Left renal cortex interstitium (tissue), 4 donors: Measurements from ENCODE around the gene ADAMTS17. TPM values are rescaled to one million over a fixed set of nuclear protein-coding genes. Genes with fewer than 3 reads are reported as not detected.

Experiments used
- DNase-seq, 4 donors: peaks; one replicate each; pipeline ENCODE4 v3.0.0-alpha.2; 2013; ENCODE audit warnings: low read depth in 4 of 4, low spot score in 2 of 4, missing footprints in 1 of 4
- polyA plus RNA-seq, 4 donors: library from polyadenylated mRNA; unstranded; fragments of 120-200 nt; gene quantifications; one replicate each; pipeline ENCODE4 v1.2.1, GENCODE V29; 2013; ENCODE audit not compliant: insufficient read length in 4 of 4

The ADAMTS17 gene
- polyA plus RNA-seq, 4 donors, result 2.0 to 2.7 (median 2.4) TPM

DNA sequence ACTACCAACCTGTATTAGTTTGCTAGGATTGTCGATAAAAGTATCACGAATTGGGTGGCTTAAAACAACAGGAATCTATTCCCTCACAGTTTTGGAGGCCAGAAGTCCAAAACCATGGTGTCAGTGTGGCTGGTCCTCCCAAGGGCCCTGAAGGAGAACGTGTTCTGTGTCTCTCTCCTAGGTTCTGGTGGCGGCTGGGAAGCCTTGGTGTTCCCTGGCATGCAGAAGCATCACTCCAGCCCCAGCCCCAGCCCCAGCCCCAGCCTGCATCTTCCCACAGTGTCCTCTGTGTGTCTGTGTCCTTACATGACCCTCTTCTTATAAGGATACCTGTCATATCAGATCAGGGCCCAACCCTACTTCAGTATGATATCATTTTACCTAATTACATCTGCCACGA is 336.1 kb downstream of the ADAMTS17 start:
- no peak for DNase-seq

DNA sequence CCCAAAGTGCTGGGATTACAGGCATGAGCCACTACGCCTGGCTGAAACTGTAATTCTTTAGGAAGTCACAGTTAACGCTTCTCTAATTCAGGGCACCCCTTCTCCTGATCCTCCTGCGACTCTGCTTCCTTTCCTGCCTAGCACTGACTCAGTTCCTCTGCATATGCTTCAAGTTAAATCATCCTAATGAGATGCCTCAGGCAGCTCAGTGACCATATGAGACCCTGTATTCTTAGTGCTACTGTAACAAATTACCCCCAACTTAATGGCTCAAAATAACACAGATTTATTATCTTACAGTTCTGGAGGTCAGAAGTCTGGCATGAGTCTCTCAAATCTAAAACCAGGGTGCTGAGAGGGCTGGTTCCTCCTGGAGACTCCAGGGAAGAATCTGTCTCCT is 336.8 kb downstream of the ADAMTS17 start:
- no peak for DNase-seq

DNA sequence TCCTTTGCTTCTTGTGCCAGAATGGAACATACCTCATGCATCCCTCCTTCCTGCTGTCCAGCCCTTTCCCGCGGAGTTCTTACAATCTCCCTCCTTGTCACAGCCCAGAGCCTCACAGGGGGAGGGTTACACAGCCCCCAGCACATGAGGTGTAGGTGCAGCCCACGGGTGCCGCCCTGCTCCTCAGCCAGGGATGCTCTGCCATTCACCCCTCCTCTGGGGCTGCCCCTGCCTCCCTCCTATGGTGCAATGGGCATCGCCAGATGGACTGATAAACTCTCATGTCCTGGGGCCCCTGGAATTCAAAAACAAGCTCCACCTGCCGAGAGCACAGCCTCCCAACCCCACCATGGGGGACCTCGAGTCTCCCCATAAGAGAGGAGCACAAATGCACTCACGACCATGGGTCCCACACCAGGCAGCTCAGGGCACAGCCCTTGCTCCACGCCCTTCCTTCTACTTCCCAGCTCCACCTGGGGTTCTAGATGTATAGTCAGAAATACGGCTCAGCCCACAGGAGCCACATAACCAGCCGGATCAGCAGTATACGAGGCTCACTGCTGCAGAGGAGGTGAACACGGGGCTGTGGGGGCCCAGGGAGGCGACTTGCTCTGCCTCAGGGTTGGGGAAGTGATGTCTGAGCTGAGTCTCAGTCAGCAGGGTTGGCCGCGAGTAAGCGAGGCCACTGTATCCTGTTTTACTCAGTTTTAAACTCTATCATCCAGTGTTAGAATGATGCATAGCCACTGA is 338.8 kb downstream of the ADAMTS17 start:
- no peak for DNase-seq

DNA sequence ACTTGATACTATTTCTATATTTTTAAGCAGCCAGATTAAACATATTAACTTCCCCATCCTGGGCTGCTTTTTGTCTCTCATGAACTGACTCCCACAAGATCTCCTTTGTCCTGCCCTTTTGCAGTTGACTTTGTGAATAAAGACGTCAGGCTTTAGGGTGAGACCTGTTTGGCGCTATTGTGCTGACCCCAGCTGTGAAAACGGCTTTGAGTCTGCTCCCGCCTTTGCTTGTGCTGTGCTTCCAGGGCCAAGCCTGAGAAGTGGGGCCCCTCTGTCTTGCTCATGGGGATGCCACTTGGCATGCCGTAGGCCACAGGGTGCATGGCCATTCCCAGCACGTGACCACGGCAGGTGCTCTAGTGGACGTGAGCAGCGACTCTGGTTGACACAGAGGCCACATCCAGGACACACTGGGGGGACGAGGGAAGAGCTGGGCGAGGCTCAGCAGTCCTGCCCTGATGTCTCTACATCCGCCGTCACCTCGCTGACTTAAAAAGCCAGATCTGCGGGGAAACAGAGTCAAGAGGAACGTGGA is 339.6 kb downstream of the ADAMTS17 start:
- DNase-seq, result no peak

DNA sequence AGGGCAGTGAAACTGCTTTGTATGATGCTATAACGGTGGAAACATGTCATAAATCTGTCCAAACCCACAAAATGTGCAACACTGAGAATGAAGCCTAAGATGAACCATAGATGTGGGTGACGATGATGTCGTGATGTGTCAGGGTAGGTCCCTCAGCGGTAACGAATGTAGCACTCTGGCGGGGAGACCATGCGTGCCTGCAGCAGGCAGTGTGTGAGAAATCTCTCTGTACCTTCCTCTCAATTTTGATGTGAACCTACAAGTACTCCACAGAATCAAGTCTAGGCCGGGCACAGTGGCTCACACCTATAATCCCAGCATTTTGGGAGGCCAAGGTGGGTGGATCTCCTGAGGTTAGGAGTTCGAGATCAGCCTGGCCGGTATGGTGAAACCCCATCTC is 340.4 kb downstream of the ADAMTS17 start:
- no peak for DNase-seq

DNA sequence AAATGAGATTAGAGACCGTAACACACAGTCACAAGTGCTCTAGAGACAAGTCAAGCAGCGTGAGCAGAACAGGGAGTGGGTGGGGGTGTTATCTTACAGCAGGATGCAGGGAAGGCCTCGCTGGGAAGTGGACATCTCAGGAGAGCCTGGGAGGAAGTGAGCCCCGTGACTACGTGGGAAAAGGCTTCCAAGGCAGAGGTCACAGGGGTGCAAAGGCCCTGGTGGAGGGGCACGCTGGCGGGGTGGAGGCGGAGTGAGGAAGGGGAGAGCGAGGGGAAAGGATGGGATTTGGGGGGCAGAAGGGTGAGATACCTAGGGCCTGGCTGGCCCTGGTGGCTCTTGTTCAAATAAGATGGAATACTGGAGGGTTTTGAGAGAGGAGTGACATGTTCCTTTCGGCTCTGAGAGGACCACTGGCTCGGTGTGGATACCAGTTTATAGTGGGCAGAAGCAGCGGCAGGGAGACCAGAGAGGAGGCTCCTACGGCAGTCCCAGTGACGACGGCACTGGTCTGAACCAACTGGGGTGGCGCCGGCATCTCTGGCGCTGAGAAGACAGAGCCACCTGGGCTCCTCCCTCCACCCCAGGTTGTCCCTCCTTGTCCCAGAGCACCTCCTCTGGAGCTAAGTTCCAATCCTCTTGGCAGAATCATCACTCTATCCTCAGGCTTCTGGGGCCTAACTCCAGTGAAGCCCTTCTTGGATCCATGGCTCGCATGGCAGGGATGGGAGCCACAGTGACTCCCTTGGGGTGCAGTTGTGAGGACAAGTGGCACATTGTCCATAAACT is 342.3 kb downstream of the ADAMTS17 start:
- no peak for DNase-seq

DNA sequence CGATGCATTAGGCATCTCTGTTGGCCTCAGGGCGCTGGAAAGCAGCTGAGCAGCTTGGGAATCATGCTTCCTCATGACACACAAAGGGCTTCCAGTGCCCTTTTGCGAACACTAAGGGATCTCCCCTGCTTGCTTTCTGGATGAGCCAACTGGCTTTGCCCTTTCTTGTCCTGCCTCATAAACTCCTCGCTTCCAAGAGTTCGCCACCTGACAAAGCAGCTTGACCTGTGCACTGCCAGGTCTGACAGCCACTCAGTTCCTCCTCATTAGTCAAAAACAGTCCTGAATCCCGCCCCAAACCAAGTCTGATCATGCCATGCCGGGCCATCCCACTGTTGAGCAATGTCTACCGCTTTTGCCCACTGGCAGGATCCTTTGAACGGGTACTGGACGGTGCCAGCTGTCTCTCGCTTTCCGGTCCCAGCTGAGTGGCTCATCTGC is 343.1 kb downstream of the ADAMTS17 start:
- DNase-seq, result no peak

DNA sequence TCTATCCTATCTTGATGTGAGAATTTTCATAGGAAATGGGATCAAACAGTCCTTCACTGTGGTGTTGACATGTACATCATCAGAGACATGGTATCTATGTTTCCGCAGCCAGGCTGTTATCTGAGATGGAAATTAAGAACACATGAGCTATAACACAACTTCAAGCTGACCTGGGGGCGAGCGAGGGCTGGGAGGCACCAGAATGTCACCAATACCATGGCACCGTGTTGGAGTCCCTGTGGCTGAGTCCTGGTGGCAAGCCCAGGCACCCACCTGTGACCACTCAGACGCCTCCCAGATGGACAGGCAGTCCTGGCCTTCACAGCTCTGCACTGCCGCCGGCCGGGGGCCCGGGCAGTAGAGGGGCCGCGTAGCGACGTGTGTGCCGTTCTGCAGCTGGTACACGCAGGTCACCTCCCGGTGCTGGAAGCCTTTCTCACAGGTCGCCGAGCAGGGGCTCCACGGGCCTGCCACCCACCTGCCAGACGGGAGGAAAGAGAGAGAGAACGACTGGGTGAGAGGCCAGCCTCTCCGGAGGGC is 344.6 kb downstream of the ADAMTS17 start:
- DNase-seq, result no peak

DNA sequence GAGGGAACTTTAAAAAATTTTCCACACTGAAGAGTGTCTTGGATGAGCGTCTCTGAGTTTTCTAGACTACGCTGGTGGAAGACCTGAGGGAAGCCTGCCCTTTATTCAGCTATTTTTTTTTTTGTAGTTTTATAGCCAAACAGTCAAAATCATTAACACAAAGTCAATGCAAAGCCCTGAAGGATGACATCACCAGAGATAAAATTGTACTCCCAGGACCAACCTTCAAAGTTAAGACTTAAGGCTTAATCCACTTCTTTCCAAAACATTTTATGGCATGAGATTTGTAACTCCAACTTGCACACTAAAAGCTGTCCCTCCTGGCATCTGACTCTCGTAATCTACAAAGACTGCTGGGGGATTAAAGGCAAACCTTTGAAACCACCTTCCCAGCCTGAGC is 345.1 kb downstream of the ADAMTS17 start:
- DNase-seq, result no peak

DNA sequence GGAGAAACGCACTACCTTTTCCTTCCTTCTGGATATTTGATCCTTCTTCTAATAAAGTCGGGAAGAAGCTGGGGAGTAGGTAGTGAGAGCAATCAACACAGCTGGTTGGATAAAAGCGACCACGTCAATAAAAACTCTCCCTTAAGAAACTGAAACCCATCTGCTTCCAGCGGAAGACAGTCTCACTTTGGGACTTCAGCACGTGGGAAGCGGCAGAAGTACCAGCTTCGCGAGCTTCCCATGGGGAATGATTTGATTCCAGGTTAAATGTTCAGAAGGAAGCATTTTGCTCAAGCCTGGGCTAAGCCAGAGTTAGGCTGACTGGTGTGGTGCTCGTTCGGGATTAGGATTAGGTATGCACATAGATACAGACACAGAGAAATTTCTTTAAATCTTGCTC is 346.2 kb downstream of the ADAMTS17 start:
- no peak for DNase-seq

DNA sequence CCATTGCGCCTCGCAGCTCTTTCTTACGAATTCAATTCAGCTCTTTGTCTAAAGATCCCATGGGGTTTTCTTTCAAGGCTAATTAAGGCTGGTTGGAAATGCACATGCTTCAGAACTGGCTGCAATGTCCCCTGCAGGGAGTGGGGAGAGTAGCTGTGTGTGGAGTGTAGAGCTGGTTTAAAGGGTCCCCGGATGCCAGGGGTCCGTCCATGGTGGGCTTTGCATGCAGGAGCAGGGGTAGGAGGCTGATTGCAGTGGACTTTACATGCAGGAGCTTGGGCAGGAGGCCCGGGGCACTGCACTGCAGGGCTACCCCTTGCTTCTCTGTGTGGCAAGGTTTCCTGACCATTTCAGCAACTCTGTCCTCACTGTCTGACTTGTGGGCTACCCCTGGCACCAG is 346.9 kb downstream of the ADAMTS17 start:
- no peak for DNase-seq

DNA sequence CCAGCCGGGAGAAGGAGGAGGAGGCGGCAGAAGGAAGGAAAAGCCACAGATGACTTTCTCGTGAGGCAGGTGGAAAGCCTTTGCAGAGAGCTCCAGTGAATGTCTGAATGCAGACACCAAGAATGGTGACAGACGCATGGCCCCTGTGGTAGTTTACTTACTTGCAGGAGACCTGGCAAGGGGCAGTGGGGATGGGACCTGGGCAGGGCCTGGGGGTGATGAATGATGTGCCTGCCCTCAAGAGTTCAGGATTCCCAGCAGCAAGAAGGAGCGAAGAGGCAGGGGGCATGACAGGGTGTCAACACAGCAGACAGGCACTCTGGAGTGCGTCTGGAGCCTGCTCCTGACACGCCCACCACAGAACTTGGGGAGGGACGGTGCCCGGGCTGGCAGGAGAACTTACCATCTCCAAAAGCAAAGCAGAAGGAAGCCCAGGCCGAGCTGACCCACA is 348.1 kb downstream of the ADAMTS17 start:
- DNase-seq, result no peak

DNA sequence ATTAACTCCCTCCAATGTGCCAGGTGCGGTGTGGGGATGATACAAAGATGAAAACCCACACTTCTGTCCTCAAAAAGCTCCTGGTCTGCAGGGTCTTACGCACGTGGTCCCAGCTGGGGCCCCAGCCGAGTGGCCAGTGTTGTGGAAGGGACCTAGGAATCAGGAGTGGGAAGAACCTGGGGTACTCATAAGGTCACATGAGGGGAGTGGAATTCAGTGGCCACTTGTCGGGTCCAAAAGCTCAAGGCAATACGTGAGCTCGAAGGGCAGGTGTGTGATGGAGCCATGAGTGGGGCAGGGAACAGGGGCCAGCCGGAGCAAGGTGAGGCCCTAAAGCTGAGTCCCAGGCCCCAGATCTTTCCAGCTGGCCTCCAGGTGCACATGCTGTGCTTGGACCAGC is 348.5 kb downstream of the ADAMTS17 start:
- no peak for DNase-seq

DNA sequence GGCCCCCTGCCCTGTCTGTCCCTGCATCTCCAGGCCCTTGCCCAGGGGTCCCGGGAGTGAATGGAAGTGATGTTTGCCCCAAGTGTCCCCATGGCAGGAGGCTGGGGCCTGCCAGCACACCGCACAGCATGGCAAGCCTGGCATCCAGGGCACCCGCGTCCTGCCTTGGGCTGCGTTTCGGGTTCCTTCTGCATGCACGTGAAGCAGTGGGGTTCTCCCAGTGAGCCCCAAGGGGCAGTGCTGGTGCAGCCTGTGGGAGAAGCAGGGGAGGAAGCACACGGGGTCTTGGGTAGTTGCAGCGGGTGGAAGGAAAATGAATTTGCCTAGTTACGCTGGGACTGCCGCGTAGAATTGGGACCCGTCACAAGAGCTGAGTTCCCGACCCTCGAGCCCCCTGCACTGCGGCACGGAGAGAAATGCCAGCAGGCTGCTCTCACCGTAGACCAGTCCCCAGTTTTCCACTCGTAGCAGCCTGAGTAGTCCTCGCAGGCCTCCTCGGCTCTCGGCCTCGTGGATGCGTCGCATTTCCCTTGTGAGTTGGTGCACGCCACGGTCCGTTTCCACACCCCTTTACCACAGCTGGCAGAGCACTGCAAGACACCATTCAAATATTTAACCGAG is 349.1 kb downstream of the ADAMTS17 start:
- no peak for DNase-seq

DNA sequence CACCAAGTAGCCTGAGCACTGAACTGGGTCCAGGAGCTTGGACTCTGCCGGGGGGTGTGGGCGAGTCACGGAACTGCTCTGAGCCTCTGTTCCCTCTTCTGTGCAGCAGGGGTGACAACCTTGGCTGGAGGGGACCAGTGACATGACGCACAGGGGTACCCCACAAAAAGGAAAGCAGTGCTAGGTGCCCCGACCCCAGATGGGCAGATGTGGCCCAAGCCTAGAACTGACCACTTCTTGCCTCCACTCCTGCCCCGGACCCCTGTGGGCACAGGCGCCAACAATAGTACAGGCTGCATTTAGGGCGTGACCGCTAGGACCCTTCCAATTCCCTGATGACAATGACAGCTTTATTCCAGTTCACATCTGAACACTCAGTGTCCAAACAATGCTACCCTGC is 352.7 kb downstream of the ADAMTS17 start:
- no peak for DNase-seq

DNA sequence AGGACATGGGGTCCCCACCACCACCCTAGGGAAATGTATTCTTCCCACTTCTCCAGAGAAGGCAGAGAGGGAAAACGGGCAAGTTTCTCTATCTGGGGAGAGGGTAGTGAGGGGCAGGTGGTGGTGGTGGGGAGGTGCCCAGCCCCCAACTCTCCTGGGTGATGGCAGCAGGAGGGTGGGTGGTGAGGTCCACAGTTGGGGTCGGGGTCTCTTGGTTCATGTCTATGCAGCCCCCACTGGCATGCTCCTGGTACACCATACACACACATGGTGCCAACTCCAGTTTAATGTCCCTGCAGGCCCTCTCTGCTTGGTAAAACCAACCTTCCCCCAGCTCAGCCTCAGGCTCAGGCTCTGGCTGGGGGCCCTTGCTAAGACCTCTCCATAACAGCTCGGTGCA is 354.1 kb downstream of the ADAMTS17 start:
- DNase-seq, result no peak

DNA sequence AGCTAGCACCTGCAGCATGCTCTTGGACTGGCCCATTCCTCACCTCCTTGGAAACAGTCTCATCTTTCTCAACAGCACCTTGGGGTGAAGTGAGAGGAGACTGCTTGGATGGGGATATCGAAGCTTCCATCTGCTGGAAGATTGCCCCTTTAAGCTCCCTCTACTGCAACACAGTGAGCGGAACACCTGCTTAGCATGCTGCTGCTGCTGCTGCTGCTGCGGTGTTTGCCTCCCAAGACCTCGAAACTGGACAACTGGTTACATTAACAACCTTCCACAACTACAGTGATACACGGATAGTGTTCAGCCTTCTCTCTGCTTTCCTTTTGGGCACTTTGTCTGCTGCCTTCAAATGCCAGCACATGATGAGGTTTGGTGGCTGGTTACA is 354.7 kb downstream of the ADAMTS17 start:
- DNase-seq, result no peak

DNA sequence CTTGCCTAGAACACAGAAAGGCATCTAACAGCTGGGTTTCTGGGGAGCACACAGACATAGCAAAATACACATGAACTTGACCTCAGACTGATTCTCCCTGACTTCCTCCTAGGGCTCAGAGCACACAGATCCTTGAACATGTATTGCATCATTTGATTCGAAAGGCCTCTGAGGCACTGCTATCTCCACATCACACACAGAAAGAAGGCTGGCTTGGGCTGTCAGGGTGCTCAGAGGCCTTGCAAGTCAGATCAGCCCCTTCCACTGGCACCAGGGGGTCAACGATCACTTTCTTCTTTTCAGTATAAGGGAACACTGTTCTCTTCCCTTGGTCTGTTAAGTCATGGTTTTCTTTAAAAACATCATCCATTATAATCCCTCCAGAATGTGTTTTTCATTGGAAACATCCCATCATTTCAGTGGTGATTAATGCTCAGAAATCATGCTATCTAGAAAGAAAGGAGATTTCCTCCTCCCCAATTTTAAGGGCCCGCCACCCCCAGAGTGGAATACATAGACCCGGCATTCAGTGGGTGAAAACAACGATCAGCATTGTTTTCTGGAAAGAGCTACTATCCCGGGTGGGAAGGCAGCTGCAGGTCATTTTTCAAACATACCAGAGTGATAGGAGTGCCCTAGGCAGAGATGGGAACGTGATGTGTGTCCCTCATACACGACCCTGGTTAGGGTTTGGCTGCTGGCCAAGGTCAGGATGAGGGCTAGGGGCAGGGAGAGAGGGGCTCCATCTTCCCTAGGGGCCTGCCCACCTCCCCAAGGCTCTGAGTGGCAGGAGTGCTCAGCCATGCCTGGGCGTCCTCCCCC is 355.3 kb downstream of the ADAMTS17 start:
- DNase-seq, result no peak

DNA sequence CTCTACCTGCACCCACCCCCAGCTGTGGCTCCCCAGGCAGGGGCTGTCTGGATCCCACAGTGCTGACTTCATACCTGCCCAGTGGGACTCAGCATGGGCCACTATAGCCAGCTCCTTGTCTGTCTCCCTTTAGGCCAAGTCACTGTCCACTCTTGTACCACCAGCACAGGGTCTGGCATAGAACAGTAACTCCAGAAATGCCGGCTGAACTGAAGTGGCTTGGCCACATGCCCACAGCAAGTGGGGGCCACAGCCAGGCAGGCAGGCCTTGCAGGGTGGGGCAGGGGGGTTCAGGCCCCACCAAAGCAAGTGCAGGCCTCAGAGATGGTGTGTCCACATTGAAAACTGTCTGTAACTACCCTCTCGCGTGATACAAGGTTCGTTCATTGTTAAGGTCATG is 355.9 kb downstream of the ADAMTS17 start:
- no peak for DNase-seq
